MM.1S (cell line): ENCODE data around the gene BBS10.

ENCODE experiments used
- DNase-seq: peaks from one replicate; pipeline ENCODE4 v3.0.0-alpha.2; 2015
- H2AFZ ChIP-seq: fragments of 300-600 bp; sonication (generic); 2 replicates; pipeline ENCODE4 v1.6.0; 2016; ENCODE audit warnings: antibody characterized with exemption, low read length
- H3F3A ChIP-seq: fragments of 300-600 bp; sonication (generic); 2 replicates; pipeline ENCODE4 v1.6.1; 2016; ENCODE audit warnings: mild to moderate bottlenecking, antibody characterized with exemption, low read length, moderate library complexity, mixed read lengths; ENCODE audit not compliant: insufficient read depth
- H3K27ac ChIP-seq: fragments of 300-600 bp; sonication (generic); 2 replicates; pipeline ENCODE4 v1.5.1; 2016; ENCODE audit warnings: mild to moderate bottlenecking, low read length
- H3K27me3 ChIP-seq: fragments of 300-600 bp; sonication (generic); replicated peaks from 2 replicates; pipeline ENCODE4 v1.6.0; 2016; ENCODE audit warnings: low read length; ENCODE audit not compliant: insufficient read depth
- H3K36me3 ChIP-seq: fragments of 300-600 bp; sonication (generic); replicated peaks from 2 replicates; pipeline ENCODE4 v1.6.1; 2016; ENCODE audit warnings: mild to moderate bottlenecking, low read length, mixed read lengths; ENCODE audit not compliant: insufficient read depth
- H3K4me1 ChIP-seq: fragments of 300-600 bp; sonication (generic); 2 replicates; pipeline ENCODE4 v1.6.1; 2016; ENCODE audit warnings: low read length, mixed read lengths
- H3K4me2 ChIP-seq: fragments of 300-600 bp; sonication (generic); 2 replicates; pipeline ENCODE4 v1.6.0; 2016; ENCODE audit warnings: low read depth, low read length
- H3K4me3 ChIP-seq: fragments of 300-600 bp; sonication (generic); 2 replicates; pipeline ENCODE4 v1.5.1; 2016; ENCODE audit warnings: low read length, mixed read lengths
- H3K79me2 ChIP-seq: fragments of 300-600 bp; sonication (generic); 2 replicates; pipeline ENCODE4 v1.6.1; 2016; ENCODE audit warnings: mixed run types, low read length, mixed read lengths
- H3K9ac ChIP-seq: fragments of 300-600 bp; sonication (generic); 2 replicates; pipeline ENCODE4 v1.6.1; 2016; ENCODE audit warnings: low read length, mixed read lengths
- H3K9me2 ChIP-seq: fragments of 300-600 bp; sonication (generic); replicated peaks from 2 replicates; pipeline ENCODE4 v1.6.1; 2016; ENCODE audit warnings: mild to moderate bottlenecking, low read length, mixed read lengths; ENCODE audit not compliant: insufficient read depth
- H3K9me3 ChIP-seq: fragments of 300-600 bp; sonication (generic); replicated peaks from 2 replicates; pipeline ENCODE4 v1.6.1; 2016; ENCODE audit warnings: mild to moderate bottlenecking, low read length, mixed read lengths; ENCODE audit not compliant: insufficient read depth
- H4K20me1 ChIP-seq: fragments of 300-600 bp; sonication (generic); 2 replicates; pipeline ENCODE4 v1.6.1; 2016; ENCODE audit warnings: mild to moderate bottlenecking, low read length, moderate library complexity, mixed read lengths; ENCODE audit not compliant: insufficient read depth
- EZH2 ChIP-seq: fragments of 300-600 bp; sonication (generic); optimal IDR thresholded peaks from 2 replicates; pipeline ENCODE3; 2017; ENCODE audit warnings: low read depth, mild to moderate bottlenecking, antibody characterized with exemption, low read length, mixed read lengths
- EZH2phosphoT487 ChIP-seq: fragments of 300-600 bp; sonication (generic); IDR thresholded peaks from 2 replicates; pipeline ENCODE4 v1.6.1; 2018; ENCODE audit warnings: antibody characterized with exemption, low read length
- TF ChIP-seq, protein P1 (sequence below): fragments of 300-600 bp; sonication (generic); IDR thresholded peaks from 2 replicates; pipeline ENCODE4 v1.5.1; 2016; ENCODE audit warnings: antibody characterized with exemption, low read length, mixed read lengths

The BBS10 gene

DNA sequence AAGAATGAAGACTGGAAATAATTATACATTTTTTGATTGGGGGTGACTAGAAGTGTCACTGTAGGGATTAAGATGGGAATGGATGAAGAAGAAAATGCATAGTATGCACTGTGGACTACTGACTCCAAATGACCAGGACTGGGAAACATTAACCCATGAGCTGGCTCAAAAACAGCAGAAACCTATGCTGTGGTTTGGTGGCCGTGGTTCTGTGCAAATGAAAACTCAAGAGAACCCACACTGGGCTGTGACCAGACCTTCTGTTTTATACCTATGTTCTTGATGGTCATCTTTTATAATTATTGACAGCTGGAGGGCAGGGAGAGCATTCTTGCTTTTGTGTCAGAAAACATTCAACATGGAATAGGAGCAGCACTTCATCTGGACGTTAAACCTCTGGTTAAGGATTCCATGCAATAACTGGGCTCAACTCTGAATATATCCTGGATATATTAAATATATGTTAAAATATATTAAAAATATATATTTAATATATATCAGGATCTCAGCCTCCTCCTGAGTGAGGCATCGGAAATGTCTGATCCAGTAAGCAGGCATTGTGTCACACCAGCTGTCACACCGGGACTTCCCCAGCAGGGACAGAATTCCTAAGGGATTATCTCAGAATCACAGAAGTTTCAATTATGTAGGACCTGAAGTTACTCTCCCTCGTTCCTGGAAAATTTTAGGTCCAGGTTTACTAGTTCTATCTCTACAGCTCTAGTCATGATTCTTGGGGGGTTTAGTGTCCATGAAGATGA is 48.5 kb downstream of the BBS10 start:
- H2AFZ ChIP-seq = no peak overlapping the region
- no peaks in the 10 kb centered on the region for H3K9me2 ChIP-seq
- DNase-seq = no peak
- no peaks in the 10 kb centered on the region for H3F3A ChIP-seq
- no peak overlapping the region for H3K4me2 ChIP-seq
- no peak overlapping the region for H3K9ac ChIP-seq
- no peaks in the 10 kb centered on the region for H3K4me1 ChIP-seq
- H3K4me3 ChIP-seq = no peak overlapping the region
- TF ChIP-seq EZH2 (no peak), EZH2phosphoT487 (no peak)
- TF ChIP-seq, protein P1, sequence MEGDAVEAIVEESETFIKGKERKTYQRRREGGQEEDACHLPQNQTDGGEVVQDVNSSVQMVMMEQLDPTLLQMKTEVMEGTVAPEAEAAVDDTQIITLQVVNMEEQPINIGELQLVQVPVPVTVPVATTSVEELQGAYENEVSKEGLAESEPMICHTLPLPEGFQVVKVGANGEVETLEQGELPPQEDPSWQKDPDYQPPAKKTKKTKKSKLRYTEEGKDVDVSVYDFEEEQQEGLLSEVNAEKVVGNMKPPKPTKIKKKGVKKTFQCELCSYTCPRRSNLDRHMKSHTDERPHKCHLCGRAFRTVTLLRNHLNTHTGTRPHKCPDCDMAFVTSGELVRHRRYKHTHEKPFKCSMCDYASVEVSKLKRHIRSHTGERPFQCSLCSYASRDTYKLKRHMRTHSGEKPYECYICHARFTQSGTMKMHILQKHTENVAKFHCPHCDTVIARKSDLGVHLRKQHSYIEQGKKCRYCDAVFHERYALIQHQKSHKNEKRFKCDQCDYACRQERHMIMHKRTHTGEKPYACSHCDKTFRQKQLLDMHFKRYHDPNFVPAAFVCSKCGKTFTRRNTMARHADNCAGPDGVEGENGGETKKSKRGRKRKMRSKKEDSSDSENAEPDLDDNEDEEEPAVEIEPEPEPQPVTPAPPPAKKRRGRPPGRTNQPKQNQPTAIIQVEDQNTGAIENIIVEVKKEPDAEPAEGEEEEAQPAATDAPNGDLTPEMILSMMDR = no peak
- no peak overlapping the region for H3K27ac ChIP-seq
- H4K20me1 ChIP-seq = no peaks in the 10 kb centered on the region
- no peaks in the 10 kb centered on the region for H3K36me3 ChIP-seq
- no peaks in the 10 kb centered on the region for H3K79me2 ChIP-seq
- no peaks in the 10 kb centered on the region for H3K9me3 ChIP-seq
- no peaks in the 10 kb centered on the region for H3K27me3 ChIP-seq
